Posterior cingulate gyrus (tissue), 11 donors: ENCODE results near the gene QKI.
"Not testable (repeated sequence)": the region's sequence is repeated elsewhere in the genome, so short reads cannot be mapped to it uniquely, and the experiment has no call there.

Source experiments
- DNase-seq, 10 donors: peaks; one replicate each; pipeline versions ENCODE4 v3.0.0 to v3.0.0-alpha.2; 2020 to 2021; ENCODE audit warnings: mixed read lengths in 3 of 10
- intact Hi-C: fragments of 100-400 bp; cut with DNase I; formaldehyde crosslinking; loops from one replicate; pipeline ENCODE4 v1.15.1; 2023

Gene QKI

GRCh38 chr6:163469459-163469985 lies 55.0 kb downstream of the QKI start:
- DNase-seq: no peak
- intact Hi-C loops: no loop called here

- intact Hi-C loops: no loop called here
- no peak for DNase-seq
Observed at GRCh38 chr6:163470611-163471010, 56.1 kb downstream of the QKI start.

- intact Hi-C loops: no loop called here
- DNase-seq: no peak
Observed at GRCh38 chr6:163474581-163474980, 60.1 kb downstream of the QKI start.

GRCh38 chr6:163476946-163477345 lies 62.4 kb downstream of the QKI start:
- DNase-seq: not testable (repeated sequence)

DNA sequence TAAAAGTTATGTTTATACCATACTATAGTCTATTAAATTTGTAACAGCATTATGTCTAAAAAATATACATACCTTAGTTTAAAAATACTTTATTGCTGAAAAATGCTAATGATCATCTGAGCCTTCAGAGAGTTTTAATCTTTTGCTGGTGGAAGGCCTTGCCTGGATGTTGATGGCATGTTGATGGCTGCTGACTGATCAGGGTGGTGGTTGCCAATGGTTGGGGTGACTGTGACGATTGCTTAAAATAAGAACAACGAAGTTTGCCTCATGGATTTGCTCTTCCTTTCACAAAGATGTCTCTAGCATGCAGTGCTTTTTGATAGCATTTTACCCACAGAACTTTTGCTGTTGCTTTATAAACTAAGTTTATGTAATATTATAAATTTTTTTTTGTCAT lies 68.6 kb downstream of the QKI start:
- intact Hi-C loops: no loop called here
- DNase-seq: no peak

More at GRCh38 chr6:163476946-163477345, 62.4 kb downstream of the QKI start:
- intact Hi-C loops: not testable (repeated sequence)

DNA sequence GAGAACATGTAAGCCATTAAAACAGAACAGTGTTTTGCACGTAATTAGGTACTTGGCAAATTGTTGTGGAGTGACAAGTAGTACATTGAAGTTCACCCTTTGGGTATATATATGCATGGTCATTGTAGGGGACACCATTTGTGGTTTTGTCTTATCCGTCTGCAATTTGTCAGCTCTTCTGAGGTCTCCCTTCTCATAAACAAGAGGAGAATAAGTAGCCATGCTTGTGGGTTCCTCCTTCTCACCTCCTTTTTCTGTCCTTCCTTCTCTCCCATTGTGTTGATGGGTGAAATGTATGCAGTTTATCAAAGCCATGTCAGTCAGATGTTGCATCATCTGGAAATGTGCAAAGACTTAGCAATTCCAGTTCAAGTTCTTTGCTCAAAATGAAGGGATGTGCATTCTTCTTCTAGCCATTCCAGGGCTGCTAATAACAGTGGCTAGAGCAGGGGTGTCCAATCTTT lies 70.9 kb downstream of the QKI start:
- no peak for DNase-seq
- intact Hi-C loops: no loop called here

DNA sequence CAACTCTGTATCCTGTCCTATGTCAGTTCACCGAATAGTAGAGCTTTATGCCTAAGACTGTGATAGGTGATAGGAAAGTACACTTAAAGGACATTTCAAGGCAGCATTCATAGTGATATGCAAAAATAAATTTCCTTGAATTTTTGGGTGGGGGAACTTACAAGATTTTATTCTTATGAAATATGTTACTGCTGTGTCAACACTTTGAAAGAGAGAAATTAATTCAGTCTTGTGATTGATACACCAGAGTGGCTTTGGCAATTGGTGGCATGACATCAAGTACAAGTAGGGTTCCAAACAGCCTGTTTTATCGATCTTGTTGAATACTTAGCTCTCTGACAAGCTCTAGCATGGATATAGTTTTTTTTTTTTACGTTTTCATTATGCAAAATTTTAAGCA lies 72.3 kb downstream of the QKI start:
- DNase-seq: no peak
- intact Hi-C loops: no loop called here

DNA sequence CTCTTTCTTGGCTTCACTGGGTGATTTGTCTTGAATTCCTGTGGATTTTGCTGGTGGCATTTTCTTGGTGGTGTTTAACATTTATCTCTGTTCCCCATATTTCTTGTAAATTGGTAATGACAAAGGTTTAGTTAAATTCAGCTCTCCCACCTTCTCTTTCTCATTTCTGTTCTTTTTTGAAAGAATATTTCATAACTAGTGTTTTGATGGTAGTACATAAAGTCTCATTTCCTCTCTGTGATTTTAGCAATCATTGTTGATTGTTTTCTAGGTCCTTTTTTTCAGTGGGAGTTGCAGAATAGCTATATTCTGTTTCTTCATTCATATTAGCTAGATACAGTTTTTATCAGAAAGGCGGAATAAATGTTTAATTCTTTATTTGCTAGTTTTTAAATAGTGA lies 73.1 kb downstream of the QKI start:
- intact Hi-C loops: no loop called here
- no peak for DNase-seq

GRCh38 chr6:163489584-163489983 lies 75.1 kb downstream of the QKI start:
- intact Hi-C loops: no loop called here
- DNase-seq: no peak

DNA sequence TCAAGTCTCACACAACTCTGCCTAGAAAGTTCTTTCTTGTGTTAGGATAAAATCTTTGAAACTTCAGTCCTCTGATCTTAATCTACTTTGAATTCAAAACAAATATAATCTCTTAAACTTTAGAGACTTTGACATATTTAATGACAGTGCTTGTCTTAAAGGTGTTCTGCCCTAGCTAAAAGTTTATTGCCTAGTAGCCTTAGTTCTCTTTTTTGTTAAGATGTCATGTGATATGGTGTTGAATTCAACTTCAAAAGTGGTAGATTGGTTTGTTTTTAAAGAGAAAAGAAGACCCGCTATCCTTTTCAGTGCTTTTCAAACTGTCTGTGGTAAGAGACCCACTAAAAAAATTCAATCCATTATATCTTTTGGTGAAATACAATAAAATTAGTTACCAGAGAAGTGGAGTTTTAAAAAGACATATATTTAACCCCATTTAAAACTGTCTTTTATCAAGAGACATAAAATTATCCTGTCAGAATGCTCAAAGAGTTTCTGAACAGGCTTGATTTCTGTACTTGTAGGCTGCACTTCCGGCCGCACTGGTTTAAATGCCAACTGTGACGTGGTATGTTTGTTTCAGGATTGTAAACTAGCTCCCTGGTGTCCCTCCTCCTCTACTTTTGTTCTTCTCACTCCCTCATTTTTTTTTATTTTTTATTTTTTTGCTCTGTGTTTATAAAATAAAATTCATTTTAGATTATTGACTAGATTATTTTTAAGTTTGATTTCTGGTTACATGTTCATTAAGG lies 76.5 kb downstream of the QKI start:
- DNase-seq: peak in 5 of 10 donors; percentile 19 to 83 (median 36)
- intact Hi-C loops: no loop called here

GRCh38 chr6:163491737-163492300 lies 77.3 kb downstream of the QKI start:
- intact Hi-C loops: no loop called here
- no peak for DNase-seq

DNA sequence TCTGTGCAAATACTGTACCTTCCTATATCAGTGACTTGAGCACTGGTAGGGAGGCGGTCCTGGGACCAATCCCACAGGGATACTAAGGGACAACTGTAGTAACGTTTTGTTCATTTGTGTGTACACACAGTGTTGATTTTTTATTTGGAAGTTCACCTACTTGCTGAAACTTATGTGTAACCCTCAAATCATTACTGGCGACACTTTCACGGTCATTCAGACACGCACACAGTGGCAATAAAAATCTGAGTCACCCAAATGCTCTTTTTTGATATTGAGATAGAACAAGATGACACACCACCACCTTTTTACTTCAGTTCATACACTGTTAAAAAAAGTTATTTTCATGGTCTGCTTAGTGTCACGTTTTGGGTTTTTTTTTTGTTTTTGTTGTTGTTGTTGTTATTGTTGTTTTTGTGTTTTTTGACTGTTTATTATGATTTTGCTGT lies 79.8 kb downstream of the QKI start:
- no peak for DNase-seq
- intact Hi-C loops: no loop called here

- no peak for DNase-seq
Observed at GRCh38 chr6:163496205-163496604, 81.7 kb downstream of the QKI start.

GRCh38 chr6:163500105-163500504 lies 85.6 kb downstream of the QKI start:
- DNase-seq: no peak
- intact Hi-C loops: no loop called here

More at GRCh38 chr6:163496205-163496604, 81.7 kb downstream of the QKI start:
- intact Hi-C loops: no loop called here

DNA sequence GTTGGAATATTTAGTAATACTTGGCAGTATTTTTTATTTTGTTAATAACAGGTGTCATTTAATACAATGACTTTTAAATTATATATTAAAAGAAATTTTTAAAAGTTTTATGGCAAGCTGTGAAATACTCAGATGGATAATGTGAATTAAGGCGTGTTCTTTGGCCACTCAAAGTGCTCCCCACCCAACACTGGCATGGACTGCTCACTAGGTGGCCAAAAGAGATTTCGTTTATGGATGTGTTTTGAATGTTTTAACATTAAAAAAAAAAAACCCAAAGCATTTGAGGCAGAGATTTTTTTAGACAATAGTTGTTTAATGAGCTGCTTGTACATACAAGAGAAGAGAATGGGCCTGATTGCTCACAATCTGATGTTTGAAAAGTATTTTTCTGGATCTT lies 86.5 kb downstream of the QKI start:
- intact Hi-C loops: no loop called here
- no peak for DNase-seq

- no peak for DNase-seq
- intact Hi-C loops: no loop called here
Observed at GRCh38 chr6:163501439-163501838, 86.9 kb downstream of the QKI start.

DNA sequence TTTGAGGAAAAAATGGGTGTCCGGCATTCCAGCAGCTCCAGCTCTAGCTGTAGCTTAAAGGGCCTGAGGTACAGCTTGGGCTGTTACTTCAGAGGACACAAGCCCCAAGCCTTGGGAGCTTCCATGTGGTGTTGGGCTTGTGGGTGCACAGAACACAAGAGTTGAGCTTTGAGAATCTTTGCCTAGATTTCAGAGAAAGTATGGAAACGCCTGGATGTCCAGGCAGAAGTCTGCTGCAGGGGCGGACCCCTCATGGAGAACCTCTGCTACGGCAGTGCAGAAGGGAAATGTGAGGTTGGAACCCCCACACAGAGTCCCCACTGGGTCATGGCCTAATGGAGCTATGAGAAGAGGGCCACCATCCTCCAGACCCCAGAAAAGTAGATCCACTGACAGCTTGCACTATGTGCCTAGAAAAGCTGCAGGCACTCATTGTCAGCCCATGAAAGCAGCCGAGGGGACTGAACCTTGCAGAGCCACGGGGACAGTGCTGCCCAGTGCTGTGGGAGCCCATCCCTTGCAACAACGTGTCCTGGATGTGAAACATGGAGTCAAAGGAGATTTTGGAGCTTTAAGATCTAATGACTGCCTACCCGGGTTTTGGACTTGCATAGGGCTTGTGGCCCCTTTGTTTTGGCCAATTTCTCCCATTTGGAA lies 90.6 kb downstream of the QKI start:
- intact Hi-C loops: no loop called here
- peak in 1 of 10 donors; percentile 59 for DNase-seq

DNA sequence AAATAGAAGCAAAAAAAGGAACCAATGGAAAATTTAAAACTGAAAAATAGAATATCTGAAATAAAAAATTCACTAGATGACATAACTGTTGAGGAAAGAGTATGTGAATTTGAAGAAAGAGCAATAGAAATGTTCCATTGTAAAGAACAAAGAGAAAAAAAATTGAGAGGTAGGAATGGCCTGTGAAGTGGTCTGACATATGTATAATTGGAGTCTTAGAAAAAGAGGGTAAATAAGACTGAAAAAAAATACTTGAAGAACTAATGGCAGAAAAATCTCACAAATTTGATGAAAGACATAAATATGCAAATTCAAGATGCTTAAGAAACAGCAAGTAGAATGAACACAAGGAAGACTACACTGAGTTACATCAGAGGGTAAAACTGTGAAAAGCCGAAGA lies 93.4 kb downstream of the QKI start:
- intact Hi-C loops: no loop called here
- no peak for DNase-seq

DNA sequence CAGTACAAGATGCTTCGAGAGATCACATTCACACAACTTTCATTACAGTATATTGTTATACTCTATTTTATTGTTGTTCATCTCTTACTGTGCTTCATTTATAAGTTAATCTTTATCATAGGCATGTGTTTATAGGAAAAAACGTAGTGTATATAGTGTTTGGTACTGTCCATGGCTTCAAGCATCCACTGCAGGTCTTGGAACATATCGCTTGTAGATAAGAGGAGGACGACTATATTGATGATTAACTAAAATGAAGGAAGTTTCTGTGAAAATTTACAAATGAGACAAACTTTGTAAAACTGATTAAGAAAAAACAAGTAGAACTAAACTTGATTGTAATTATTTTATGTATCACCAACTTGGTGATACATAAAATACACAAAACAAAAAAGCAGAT lies 98.5 kb downstream of the QKI start:
- intact Hi-C loops: no loop called here
- DNase-seq: no peak

- DNase-seq: no peak
- intact Hi-C loops: no loop called here
Observed at GRCh38 chr6:163513570-163514166, 99.2 kb downstream of the QKI start.

DNA sequence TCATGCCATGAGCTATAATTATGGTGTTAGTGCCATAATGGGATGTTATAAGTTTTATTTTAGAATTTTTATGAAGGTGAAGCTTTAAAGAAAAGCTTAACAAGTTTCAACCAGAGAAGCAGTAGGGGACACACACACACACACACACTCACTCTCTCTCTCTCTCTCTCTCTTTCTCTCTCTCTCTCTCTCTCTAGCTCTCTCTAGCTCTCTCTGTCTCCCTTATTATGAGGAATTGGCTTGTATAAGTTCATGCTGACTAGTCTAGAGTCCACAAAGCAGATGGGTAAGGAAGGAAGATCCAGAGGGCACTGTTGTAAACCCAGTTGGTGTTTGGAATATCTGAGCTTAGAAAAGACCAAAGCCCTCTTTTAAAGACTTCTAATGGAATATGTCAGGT lies 102.4 kb downstream of the QKI start:
- intact Hi-C loops: no loop called here
- DNase-seq: no peak
